Spleen (tissue), 7 donors: Measurements from ENCODE around the gene NRXN3.

Experiments used
- CTCF ChIP-seq, 11 experiments: fragments of 200-600 bp in 7 of 11; fragments of 450-650 bp in 4 of 11; sonication (generic) in 4 of 11; IDR thresholded peaks in 8 of 11; conservative IDR thresholded peaks in 3 of 11; 1 replicate in 7 of 11; 2 replicates in 4 of 11; pipeline versions ENCODE4 v1.4.0 to v1.8.0; 2016 to 2021; ENCODE audit warnings: antibody characterized with exemption in 11 of 11, inconsistent platforms in 4 of 11, mild to moderate bottlenecking in 1 of 11
- POLR2A ChIP-seq, 3 donors: fragments of 450-650 bp; IDR thresholded peaks; one replicate each; pipeline ENCODE4 v1.5.1; 2017; ENCODE audit warnings: antibody characterized with exemption in 3 of 3, mild to moderate bottlenecking in 1 of 3
- donor health status: DM: no; HTN: no; CAD: no; lungs with moderate emphysema.
- donor health status: DM: no; HTN: no; CAD: no.
- donor health status: DM: no; HTN: no; CAD: no.

- TF ChIP-seq CTCF (IDR thresholded peaks at IDR 0.05 in 8 of 11, conservative IDR thresholded peaks at IDR 0.05 in 3 of 11) (no peak), POLR2A (IDR thresholded peaks at IDR 0.05) (no peak)
Measured at GRCh38 chr14:78872837-78873236, 702.7 kb downstream of the NRXN3 start.
